Nephron progenitor cell (in vitro differentiated cells): ENCODE results near the gene THAP10.
"Not testable (repeated sequence)": the region's sequence is repeated elsewhere in the genome, so short reads cannot be mapped to it uniquely, and the experiment has no call there.

Experiments
- DNase-seq: peaks from one replicate; pipeline ENCODE4 v3.0.0; 2021
- H3K27ac Mint-ChIP-seq: 2 replicates; pipeline ENCODE4 v1.8.0; 2021; ENCODE audit warnings: mild to moderate bottlenecking, moderate library complexity, mixed read lengths
- H3K27me3 Mint-ChIP-seq: 2 replicates; pipeline ENCODE4 v1.8.0; 2021; ENCODE audit warnings: mild to moderate bottlenecking, low read depth, mixed read lengths; ENCODE audit not compliant: poor library complexity
- H3K36me3 Mint-ChIP-seq: 2 replicates; pipeline ENCODE4 v1.8.0; 2021; ENCODE audit warnings: low read depth, mixed read lengths
- H3K4me1 Mint-ChIP-seq: 2 replicates; pipeline ENCODE4 v1.8.0; 2021; ENCODE audit warnings: mixed read lengths
- H3K4me3 Mint-ChIP-seq: 2 replicates; pipeline ENCODE4 v1.8.0; 2021; ENCODE audit warnings: mild to moderate bottlenecking, moderate library complexity, mixed read lengths
- H3K9me3 Mint-ChIP-seq: 2 replicates; pipeline ENCODE4 v1.8.0; 2021; ENCODE audit warnings: mild to moderate bottlenecking, moderate library complexity, mixed read lengths
- CTCF ChIP-seq: fragments of 200-600 bp; sonication (generic); IDR thresholded peaks from 2 replicates; pipeline ENCODE4 v1.5.0; 2021; ENCODE audit warnings: antibody characterized with exemption

THAP10 gene

GRCh38 chr15:70867911-70868467 is 24.2 kb downstream of the THAP10 start:
- Mint-ChIP-seq H3K4me3 (no peak overlapping the region), H3K36me3 (no peaks in the 10 kb centered on the region)

GRCh38 chr15:70866982-70867641 is 25.1 kb downstream of the THAP10 start:
- Mint-ChIP-seq H3K27me3 (peaks cover 2% of the 10 kb centered on the region), H3K36me3 (no peaks in the 10 kb centered on the region), H3K4me3 (no peak overlapping the region), H3K27ac (no peak overlapping the region), H3K9me3 (peaks cover 20% of the 10 kb centered on the region), H3K4me1 (no peaks in the 10 kb centered on the region)
- no peak for TF ChIP-seq CTCF
- no peak for DNase-seq

More at GRCh38 chr15:70867911-70868467, 24.2 kb downstream of the THAP10 start:
- DNase-seq, result no peak
- H3K27me3 Mint-ChIP-seq, result peaks cover 3% of the 10 kb centered on the region
- no peak for TF ChIP-seq CTCF
- peaks cover 26% of the 10 kb centered on the region for H3K9me3 Mint-ChIP-seq
- H3K27ac Mint-ChIP-seq, result no peak overlapping the region
- H3K4me1 Mint-ChIP-seq, result no peaks in the 10 kb centered on the region

- Mint-ChIP-seq H3K36me3 (no peaks in the 10 kb centered on the region), H3K9me3 (no peaks in the 10 kb centered on the region), H3K4me1 (no peaks in the 10 kb centered on the region), H3K27me3 (peaks cover 7% of the 10 kb centered on the region), H3K27ac (no peak overlapping the region), H3K4me3 (no peak overlapping the region)
- DNase-seq, result no peak
- TF ChIP-seq CTCF, result no peak
Measured at GRCh38 chr15:70863450-70864218, 28.6 kb downstream of the THAP10 start.

- Mint-ChIP-seq H3K27me3 (peaks cover 21% of the 10 kb centered on the region), H3K36me3 (no peaks in the 10 kb centered on the region), H3K4me3 (no peak overlapping the region), H3K4me1 (no peaks in the 10 kb centered on the region), H3K27ac (no peak overlapping the region), H3K9me3 (no peaks in the 10 kb centered on the region)
- no peak for TF ChIP-seq CTCF
- DNase-seq, result no peak
Measured at GRCh38 chr15:70859998-70860397, 32.2 kb downstream of the THAP10 start.

- DNase-seq, result no peak
- Mint-ChIP-seq H3K4me3 (no peak overlapping the region), H3K36me3 (no peaks in the 10 kb centered on the region), H3K9me3 (no peaks in the 10 kb centered on the region), H3K4me1 (peaks cover 4% of the 10 kb centered on the region), H3K27ac (no peak overlapping the region), H3K27me3 (peaks cover 26% of the 10 kb centered on the region)
- no peak for TF ChIP-seq CTCF
Measured at GRCh38 chr15:70859322-70859908, 32.8 kb downstream of the THAP10 start.

GRCh38 chr15:70858614-70859321 is 33.5 kb downstream of the THAP10 start:
- H3K27me3 Mint-ChIP-seq, result peaks cover 26% of the 10 kb centered on the region
- H3K4me1 Mint-ChIP-seq, DNase-seq, H3K9me3 Mint-ChIP-seq, H3K4me3 Mint-ChIP-seq, H3K27ac Mint-ChIP-seq, H3K36me3 Mint-ChIP-seq: not testable (repeated sequence)
